Thoracic aorta (tissue), 2 donors: Measurements from ENCODE around the gene AFAP1L1. TPM values are rescaled to one million over a fixed set of nuclear protein-coding genes. Genes with fewer than 3 reads are reported as not detected.

ENCODE experiments used
- ATAC-seq: fragments of 150-250 bp; one replicate; pipeline ENCODE4 v1.8.0; 2017; ENCODE audit warnings: low read depth; ENCODE audit not compliant: insufficient number of reproducible peaks, low FRiP score
- DNase-seq: peaks from one replicate; pipeline ENCODE4 v3.0.0-alpha.2; 2020; ENCODE audit warnings: low spot score
- H3K27ac ChIP-seq, 2 donors: fragments of 200-600 bp; sonication (generic); 1 replicate in 1 of 2; 2 replicates in 1 of 2; pipeline ENCODE4 v1.5.1; 2016; ENCODE audit warnings: mild to moderate bottlenecking in 2 of 2, moderate library complexity in 2 of 2
- H3K27me3 ChIP-seq: fragments of 200-600 bp; sonication (generic); replicated peaks from 2 replicates; pipeline ENCODE4 v1.6.0; 2016; ENCODE audit warnings: mild to moderate bottlenecking; ENCODE audit not compliant: insufficient read depth
- H3K36me3 ChIP-seq: fragments of 200-600 bp; sonication (generic); one replicate; pipeline ENCODE4 v1.5.1; 2016
- H3K4me1 ChIP-seq, 2 donors: fragments of 200-600 bp; sonication (generic); 1 replicate in 1 of 2; 2 replicates in 1 of 2; pipeline versions ENCODE4 v1.5.1 to v1.6.0; 2016; ENCODE audit warnings: low read depth in 2 of 2, mild to moderate bottlenecking in 1 of 2; ENCODE audit not compliant: control insufficient read depth in 1 of 2
- H3K4me3 ChIP-seq: fragments of 200-600 bp; sonication (generic); 2 replicates; pipeline ENCODE4 v1.5.1; 2016; ENCODE audit warnings: mild to moderate bottlenecking
- H3K9me3 ChIP-seq: fragments of 200-600 bp; sonication (generic); 2 replicates; pipeline ENCODE4 v1.5.1; 2016
- CTCF ChIP-seq: fragments of 200-600 bp; sonication (generic); IDR thresholded peaks from one replicate; pipeline ENCODE4 v1.5.1; 2019; ENCODE audit warnings: antibody characterized with exemption
- total RNA-seq, 2 donors: library from RNA; depleted of rRNA; stranded (reverse); fragments of >200 nt; gene quantifications; one replicate each; pipeline versions ENCODE4 v1.1.0 to v1.2.3, GENCODE V29; 2016

The AFAP1L1 gene
- total RNA-seq, 2 donors from 2014 or later: 6.8 to 10.4 TPM

GRCh38 chr5:149260761-149261160 lies 10.9 kb upstream of the AFAP1L1 start:
- no peaks in the 10 kb centered on the region for H3K27me3 ChIP-seq
- H3K27ac ChIP-seq: no peak overlapping the region
- no peak for TF ChIP-seq CTCF
- no peaks in the 10 kb centered on the region for H3K9me3 ChIP-seq
- ATAC-seq: no peak
- no peak for DNase-seq
- no peak overlapping the region for H3K4me3 ChIP-seq
- no peaks in the 10 kb centered on the region for H3K4me1 ChIP-seq
- no peaks in the 10 kb centered on the region for H3K36me3 ChIP-seq

GRCh38 chr5:149261246-149261645 lies 10.4 kb upstream of the AFAP1L1 start:
- Histone ChIP-seq H3K27me3 (no peaks in the 10 kb centered on the region), H3K9me3 (no peaks in the 10 kb centered on the region), H3K4me3 (no peak overlapping the region), H3K27ac (no peak overlapping the region), H3K36me3 (no peaks in the 10 kb centered on the region), H3K4me1 (no peaks in the 10 kb centered on the region)
- ATAC-seq: no peak
- TF ChIP-seq CTCF: no peak
- DNase-seq: no peak

GRCh38 chr5:149262315-149262714 lies 9.3 kb upstream of the AFAP1L1 start:
- ATAC-seq: no peak
- no peak overlapping the region for H3K27ac ChIP-seq
- no peak for TF ChIP-seq CTCF
- no peaks in the 10 kb centered on the region for H3K9me3 ChIP-seq
- no peak for DNase-seq
- H3K36me3 ChIP-seq: no peaks in the 10 kb centered on the region
- H3K4me3 ChIP-seq: no peak overlapping the region
- no peaks in the 10 kb centered on the region for H3K27me3 ChIP-seq
- H3K4me1 ChIP-seq: no peaks in the 10 kb centered on the region

- H3K4me1 ChIP-seq: no peaks in the 10 kb centered on the region
- H3K27me3 ChIP-seq: no peaks in the 10 kb centered on the region
- H3K9me3 ChIP-seq: peaks cover 6% of the 10 kb centered on the region
- no peak overlapping the region for H3K4me3 ChIP-seq
- ATAC-seq (no peak), DNase-seq (no peak)
- TF ChIP-seq CTCF: no peak
- H3K27ac ChIP-seq: no peak overlapping the region
- H3K36me3 ChIP-seq: no peaks in the 10 kb centered on the region
Observed at GRCh38 chr5:149264439-149265067, 7.1 kb upstream of the AFAP1L1 start.

- TF ChIP-seq CTCF: no peak
- Histone ChIP-seq H3K4me1 (no peaks in the 10 kb centered on the region), H3K27ac (no peak overlapping the region), H3K36me3 (no peaks in the 10 kb centered on the region), H3K4me3 (no peak overlapping the region), H3K27me3 (no peaks in the 10 kb centered on the region), H3K9me3 (peaks cover 6% of the 10 kb centered on the region)
- ATAC-seq: no peak
- DNase-seq: no peak
Observed at GRCh38 chr5:149265068-149265465, 6.6 kb upstream of the AFAP1L1 start.
